ENCODE measurements around the gene PSMD9.

GRCh38 chr12:121926874-121927706 lies 38.5 kb downstream of the PSMD9 start:
- TF ChIP-seq REST (IDR thresholded peaks at IDR 0.05; ENCODE audit: borderline replicate concordance) (no peak), EZH2 (IDR thresholded peaks at IDR 0.05; ENCODE audit: borderline replicate concordance, insufficient read depth, low read length, poor library complexity, severe bottlenecking) (no peak), TAF1 (IDR thresholded peaks at IDR 0.05; ENCODE audit: low read depth) (no peak), POLR2AphosphoS5 (IDR thresholded peaks at IDR 0.05) (no peak)
